H9 (cell line): ENCODE results near the gene ZNF407. TPM values are rescaled to one million over a fixed set of nuclear protein-coding genes. Genes with fewer than 3 reads are reported as not detected.

Experiments
- DNase-seq: peaks from one replicate; pipeline ENCODE4 v3.0.0-alpha.2; 2017
- H2AFZ ChIP-seq: one replicate; pipeline ENCODE4 v1.6.1; 2013; ENCODE audit warnings: mild to moderate bottlenecking, low read length, control low read depth, moderate library complexity
- H2AK5ac ChIP-seq: 2 replicates; pipeline ENCODE4 v1.6.1; 2013; ENCODE audit warnings: low read length, control low read depth, mixed read lengths; ENCODE audit not compliant: insufficient read length
- H2BK120ac ChIP-seq: one replicate; pipeline ENCODE4 v1.6.1; 2013; ENCODE audit warnings: low read depth, mild to moderate bottlenecking, low read length, control low read depth, inconsistent platforms; ENCODE audit not compliant: poor library complexity, severe bottlenecking
- H2BK12ac ChIP-seq: 2 replicates; pipeline ENCODE4 v1.6.1; 2013; ENCODE audit warnings: low read length, control low read depth, mixed read lengths, low read depth; ENCODE audit not compliant: insufficient read length
- H2BK15ac ChIP-seq: 2 replicates; pipeline ENCODE4 v1.6.1; 2013; ENCODE audit warnings: low read depth, low read length, control low read depth
- H2BK20ac ChIP-seq: one replicate; pipeline ENCODE4 v1.6.1; 2013; ENCODE audit warnings: low read depth, mild to moderate bottlenecking, low read length, control low read depth, inconsistent platforms; ENCODE audit not compliant: poor library complexity, severe bottlenecking
- H2BK5ac ChIP-seq: 2 replicates; pipeline ENCODE4 v1.6.1; 2013; ENCODE audit warnings: low read length, control low read depth, mixed read lengths; ENCODE audit not compliant: insufficient read length
- H3K14ac ChIP-seq: 2 replicates; pipeline ENCODE4 v1.6.1; 2013; ENCODE audit warnings: low read length, control low read depth; ENCODE audit not compliant: insufficient read depth
- H3K18ac ChIP-seq: 2 replicates; pipeline ENCODE4 v1.6.1; 2013; ENCODE audit warnings: low read depth, mild to moderate bottlenecking, mixed read lengths, low read length, control low read depth; ENCODE audit not compliant: insufficient read length
- H3K23ac ChIP-seq: 2 replicates; pipeline ENCODE4 v1.6.1; 2013; ENCODE audit warnings: low read length, control low read depth, mixed read lengths, low read depth; ENCODE audit not compliant: insufficient read length
- H3K23me2 ChIP-seq: 2 replicates; pipeline ENCODE4 v1.6.1; 2013; ENCODE audit warnings: low read depth, mild to moderate bottlenecking, mixed read lengths, low read length, control low read depth; ENCODE audit not compliant: insufficient read length, poor library complexity, severe bottlenecking
- H3K27ac ChIP-seq: 2 replicates; pipeline ENCODE4 v1.5.1; 2013; ENCODE audit warnings: low read length, control low read depth, mixed read lengths, low read depth; ENCODE audit not compliant: insufficient read length
- H3K27me3 ChIP-seq: 2 replicates; pipeline ENCODE4 v1.6.1; 2013; ENCODE audit warnings: low read length, control low read depth, inconsistent platforms; ENCODE audit not compliant: insufficient read depth
- H3K4ac ChIP-seq: 2 replicates; pipeline ENCODE4 v1.6.1; 2013; ENCODE audit warnings: low read depth, mild to moderate bottlenecking, control low read depth, inconsistent platforms, low read length, moderate library complexity
- H3K4me1 ChIP-seq: 2 replicates; pipeline ENCODE4 v1.6.1; 2013; ENCODE audit warnings: low read length, control low read depth, inconsistent platforms; ENCODE audit not compliant: insufficient read depth
- H3K4me2 ChIP-seq: 2 replicates; pipeline ENCODE4 v1.6.1; 2013; ENCODE audit warnings: low read length, control low read depth, mixed read lengths; ENCODE audit not compliant: insufficient read length, insufficient read depth
- H3K56ac ChIP-seq: 2 replicates; pipeline ENCODE4 v1.6.1; 2013; ENCODE audit warnings: low read depth, mild to moderate bottlenecking, mixed read lengths, low read length, control low read depth; ENCODE audit not compliant: insufficient read length
- H3K79me1 ChIP-seq: 2 replicates; pipeline ENCODE4 v1.6.1; 2013; ENCODE audit warnings: low read depth, mild to moderate bottlenecking, moderate library complexity, low read length, control low read depth, inconsistent platforms; ENCODE audit not compliant: insufficient read depth, poor library complexity, severe bottlenecking
- H3K79me2 ChIP-seq: 2 replicates; pipeline ENCODE4 v1.6.1; 2013; ENCODE audit warnings: low read length, control low read depth, inconsistent platforms; ENCODE audit not compliant: insufficient read depth
- H3K9ac ChIP-seq: 2 replicates; pipeline ENCODE4 v1.6.1; 2013; ENCODE audit warnings: low read length, control low read depth, mixed read lengths; ENCODE audit not compliant: insufficient read length; ENCODE audit errors: extremely low read depth
- H3K9me3 ChIP-seq: one replicate; pipeline ENCODE4 v1.6.1; 2013; ENCODE audit warnings: low read depth, low read length, inconsistent platforms; ENCODE audit not compliant: control insufficient read depth
- H3T11ph ChIP-seq: one replicate; pipeline ENCODE4 v1.6.1; 2013; ENCODE audit warnings: mild to moderate bottlenecking, low read length, control low read depth, inconsistent platforms
- H4K20me1 ChIP-seq: one replicate; pipeline ENCODE4 v1.6.1; 2013; ENCODE audit not compliant: control insufficient read depth, insufficient read length, insufficient read depth
- H4K5ac ChIP-seq: 2 replicates; pipeline ENCODE4 v1.6.1; 2013; ENCODE audit warnings: low read depth, mild to moderate bottlenecking, mixed read lengths, low read length, control low read depth; ENCODE audit not compliant: insufficient read length
- H4K8ac ChIP-seq: replicated peaks from 2 replicates; pipeline ENCODE4 v1.6.1; 2013; ENCODE audit warnings: low read length, control low read depth, mixed read lengths, low read depth; ENCODE audit not compliant: insufficient read length
- H4K91ac ChIP-seq: 2 replicates; pipeline ENCODE4 v1.6.1; 2013; ENCODE audit warnings: low read depth, mild to moderate bottlenecking, moderate library complexity, mixed read lengths, low read length, control low read depth; ENCODE audit not compliant: insufficient read length
- H3K27ac Mint-ChIP-seq, 3 experiments: 2 replicates in 2 of 3; 3 replicates in 1 of 3; pipeline ENCODE4 v1.8.0; 2020 to 2021; ENCODE audit warnings: mixed read lengths in 3 of 3, mild to moderate bottlenecking in 1 of 3, moderate library complexity in 1 of 3
- H3K27me3 Mint-ChIP-seq: 2 replicates; pipeline ENCODE4 v1.8.0; 2021; ENCODE audit warnings: low read depth, mild to moderate bottlenecking, moderate library complexity, mixed read lengths
- H3K36me3 Mint-ChIP-seq, 3 experiments: 2 replicates in 2 of 3; 3 replicates in 1 of 3; pipeline ENCODE4 v1.8.0; 2020 to 2021; ENCODE audit warnings: low read depth in 3 of 3, mixed read lengths in 3 of 3; ENCODE audit not compliant: insufficient read depth in 1 of 3
- H3K4me1 Mint-ChIP-seq, 2 experiments: 2 replicates each; pipeline ENCODE4 v1.8.0; 2020; ENCODE audit warnings: mixed read lengths in 2 of 2
- H3K4me3 Mint-ChIP-seq, 2 experiments: 2 replicates in 1 of 2; 3 replicates in 1 of 2; pipeline ENCODE4 v1.8.0; 2020 to 2021; ENCODE audit warnings: mild to moderate bottlenecking in 2 of 2, mixed read lengths in 2 of 2, moderate library complexity in 1 of 2
- H3K9me3 Mint-ChIP-seq, 2 experiments: 2 replicates in 1 of 2; 3 replicates in 1 of 2; pipeline ENCODE4 v1.8.0; 2020; ENCODE audit warnings: mild to moderate bottlenecking in 2 of 2, mixed read lengths in 2 of 2, moderate library complexity in 1 of 2
- WGBS: extraction: QIAGEN DNeasy Blood & Tissue Kit; methylation state at CpG from one replicate; pipeline ENCODE4 v1.1.7; 2013; ENCODE audit warnings: missing lambda C conversion rate, low lambda C conversion rate, mixed read lengths; ENCODE audit not compliant: insufficient read length; ENCODE audit errors: extremely low coverage; 5-methylcytosine and 5-hydroxymethylcytosine counted together
- total RNA-seq: library from RNA; stranded (reverse); gene quantifications from 2 replicates; pipeline ENCODE4 v1.2.1, GENCODE V29; 2021
- TF ChIP-seq, protein P1 (sequence below): fragments of 200-600 bp; sonication (generic); conservative IDR thresholded peaks from 3 replicates; pipeline ENCODE4 v1.8.0; 2021; ENCODE audit warnings: antibody characterized with exemption, mild to moderate bottlenecking

ZNF407 gene
- total RNA-seq, 1 experiment from 2014 or later = 8.7 TPM

- no peak overlapping the region for H4K8ac ChIP-seq
- no peak for DNase-seq
- no peak overlapping the region for H3T11ph ChIP-seq
- no peak overlapping the region for H3K4ac ChIP-seq
- Mint-ChIP-seq H3K4me3 (no peak overlapping the region), H3K27ac (no peak overlapping the region), H3K4me1 (peaks cover 0 to 6% of the 10 kb centered on the region in 2 experiments; a peak in 1 of 4 replicates), H3K9me3 (no peaks in the 10 kb centered on the region), H3K36me3 (no peaks in the 10 kb centered on the region), H3K27me3 (no peaks in the 10 kb centered on the region; the same call in 1 of the 2 replicates)
- no peak overlapping the region for H4K91ac ChIP-seq
- WGBS = no CpG with 5 or more reads among the region's 8 CpGs
- H3K27me3 ChIP-seq = no peaks in the 10 kb centered on the region
- H2AK5ac ChIP-seq = no peak overlapping the region
- H3K14ac ChIP-seq = no peak overlapping the region
- no peaks in the 10 kb centered on the region for H3K4me1 ChIP-seq
- no peak overlapping the region for H3K23ac ChIP-seq
- no peaks in the 10 kb centered on the region for H3K9me3 ChIP-seq
- H3K9ac ChIP-seq = no peak overlapping the region
- H3K79me1 ChIP-seq = no peaks in the 10 kb centered on the region
- no peaks in the 10 kb centered on the region for H4K20me1 ChIP-seq
- no peak overlapping the region for H2BK120ac ChIP-seq
- H2BK20ac ChIP-seq = no peak overlapping the region
- no peak overlapping the region for H3K4me2 ChIP-seq
- H3K56ac ChIP-seq = no peak overlapping the region
- H2BK5ac ChIP-seq = no peak overlapping the region
- no peak overlapping the region for H2AFZ ChIP-seq
- TF ChIP-seq, protein P1, sequence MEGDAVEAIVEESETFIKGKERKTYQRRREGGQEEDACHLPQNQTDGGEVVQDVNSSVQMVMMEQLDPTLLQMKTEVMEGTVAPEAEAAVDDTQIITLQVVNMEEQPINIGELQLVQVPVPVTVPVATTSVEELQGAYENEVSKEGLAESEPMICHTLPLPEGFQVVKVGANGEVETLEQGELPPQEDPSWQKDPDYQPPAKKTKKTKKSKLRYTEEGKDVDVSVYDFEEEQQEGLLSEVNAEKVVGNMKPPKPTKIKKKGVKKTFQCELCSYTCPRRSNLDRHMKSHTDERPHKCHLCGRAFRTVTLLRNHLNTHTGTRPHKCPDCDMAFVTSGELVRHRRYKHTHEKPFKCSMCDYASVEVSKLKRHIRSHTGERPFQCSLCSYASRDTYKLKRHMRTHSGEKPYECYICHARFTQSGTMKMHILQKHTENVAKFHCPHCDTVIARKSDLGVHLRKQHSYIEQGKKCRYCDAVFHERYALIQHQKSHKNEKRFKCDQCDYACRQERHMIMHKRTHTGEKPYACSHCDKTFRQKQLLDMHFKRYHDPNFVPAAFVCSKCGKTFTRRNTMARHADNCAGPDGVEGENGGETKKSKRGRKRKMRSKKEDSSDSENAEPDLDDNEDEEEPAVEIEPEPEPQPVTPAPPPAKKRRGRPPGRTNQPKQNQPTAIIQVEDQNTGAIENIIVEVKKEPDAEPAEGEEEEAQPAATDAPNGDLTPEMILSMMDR = no peak
- no peak overlapping the region for H3K27ac ChIP-seq
- no peaks in the 10 kb centered on the region for H3K23me2 ChIP-seq
- H2BK12ac ChIP-seq = no peak overlapping the region
- H4K5ac ChIP-seq = no peak overlapping the region
- no peak overlapping the region for H3K18ac ChIP-seq
- H3K79me2 ChIP-seq = no peaks in the 10 kb centered on the region
- no peak overlapping the region for H2BK15ac ChIP-seq
Observed at GRCh38 chr18:75024871-75025270, 427.2 kb downstream of the ZNF407 start.
